Measurements from ENCODE around the gene THBD. TPM values are rescaled to one million over a fixed set of nuclear protein-coding genes. Genes with fewer than 3 reads are reported as not detected.

The THBD gene
- polyA plus RNA-seq, 3 donors, result 7.4 to 194 (median 30.2) TPM

- Histone ChIP-seq H4K20me1 (ENCODE audit: insufficient read depth, low read length) (peaks cover 22% of the 10 kb centered on the region), H3K27me3 (ENCODE audit: control insufficient read depth in 2 of 2, insufficient read depth in 2 of 2, low read length in 2 of 2) (no peaks in the 10 kb centered on the region), H3K9me3 (replicated peaks in 1 of 2; ENCODE audit: control insufficient read depth in 1 of 2, insufficient read depth in 1 of 2, low read length in 2 of 2) (no peaks in the 10 kb centered on the region), H3K79me2 (ENCODE audit: insufficient read depth, low read length) (peaks cover 4% of the 10 kb centered on the region), H3K36me3 (replicated peaks in 1 of 2; ENCODE audit: control insufficient read depth in 1 of 2, insufficient read depth in 2 of 2, low read length in 2 of 2) (peaks cover 17 to 39% of the 10 kb centered on the region in 2 donors), H3K27ac (ENCODE audit: low read depth in 1 of 2, low read length in 2 of 2) (no peak overlapping the region), H3K4me1 (ENCODE audit: control insufficient read depth in 1 of 2, insufficient read depth in 2 of 2, low read length in 2 of 2) (no peaks in the 10 kb centered on the region), H3K4me3 (replicated peaks in 1 of 3; ENCODE audit: low read depth in 2 of 3, low read length in 3 of 3) (no peak overlapping the region), H2AFZ (ENCODE audit: insufficient read depth, low read depth, low read length, poor library complexity, severe bottlenecking) (no peak overlapping the region), H3K4me2 (replicated peaks; ENCODE audit: extremely low read depth, low read length, poor library complexity, severe bottlenecking) (no peak overlapping the region), H3K9ac (ENCODE audit: insufficient read depth, low read length, poor library complexity, severe bottlenecking) (no peak overlapping the region)
- 100% methylated on average over 1 of the region's 4 CpGs for WGBS (ENCODE audit: insufficient coverage)
- no peak for DNase-seq
- Mint-ChIP-seq H3K36me3 (peaks cover 51 to 65% of the 10 kb centered on the region in 2 donors), H3K4me1 (peaks cover 8% of the 10 kb centered on the region), H3K27me3 (ENCODE audit: low read depth in 3 of 3) (peaks cover 0 to 3% (median 0%) of the 10 kb centered on the region in 3 donors), H3K9me3 (peaks cover 0 to 2% (median 0%) of the 10 kb centered on the region in 7 donors), H3K4me3 (no peak overlapping the region), H3K27ac (no peak overlapping the region)
- TF ChIP-seq, protein P1, sequence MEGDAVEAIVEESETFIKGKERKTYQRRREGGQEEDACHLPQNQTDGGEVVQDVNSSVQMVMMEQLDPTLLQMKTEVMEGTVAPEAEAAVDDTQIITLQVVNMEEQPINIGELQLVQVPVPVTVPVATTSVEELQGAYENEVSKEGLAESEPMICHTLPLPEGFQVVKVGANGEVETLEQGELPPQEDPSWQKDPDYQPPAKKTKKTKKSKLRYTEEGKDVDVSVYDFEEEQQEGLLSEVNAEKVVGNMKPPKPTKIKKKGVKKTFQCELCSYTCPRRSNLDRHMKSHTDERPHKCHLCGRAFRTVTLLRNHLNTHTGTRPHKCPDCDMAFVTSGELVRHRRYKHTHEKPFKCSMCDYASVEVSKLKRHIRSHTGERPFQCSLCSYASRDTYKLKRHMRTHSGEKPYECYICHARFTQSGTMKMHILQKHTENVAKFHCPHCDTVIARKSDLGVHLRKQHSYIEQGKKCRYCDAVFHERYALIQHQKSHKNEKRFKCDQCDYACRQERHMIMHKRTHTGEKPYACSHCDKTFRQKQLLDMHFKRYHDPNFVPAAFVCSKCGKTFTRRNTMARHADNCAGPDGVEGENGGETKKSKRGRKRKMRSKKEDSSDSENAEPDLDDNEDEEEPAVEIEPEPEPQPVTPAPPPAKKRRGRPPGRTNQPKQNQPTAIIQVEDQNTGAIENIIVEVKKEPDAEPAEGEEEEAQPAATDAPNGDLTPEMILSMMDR (IDR thresholded peaks at IDR 0.05), result no peak
- intact Hi-C loops (cut with micrococcal nuclease), result no loop called here
These were observed 22.5 kb upstream of the THBD start for GRCh38 chr20:23071996-23072395.

- Histone ChIP-seq H3K9me3 (replicated peaks in 1 of 2; ENCODE audit: control insufficient read depth in 1 of 2, insufficient read depth in 1 of 2, low read length in 2 of 2) (no peaks in the 10 kb centered on the region), H2AFZ (ENCODE audit: insufficient read depth, low read depth, low read length, poor library complexity, severe bottlenecking) (no peak overlapping the region), H3K4me1 (ENCODE audit: control insufficient read depth in 1 of 2, insufficient read depth in 2 of 2, low read length in 2 of 2) (no peaks in the 10 kb centered on the region), H3K27me3 (ENCODE audit: control insufficient read depth in 2 of 2, insufficient read depth in 2 of 2, low read length in 2 of 2) (no peaks in the 10 kb centered on the region), H3K4me3 (replicated peaks in 1 of 3; ENCODE audit: low read depth in 2 of 3, low read length in 3 of 3) (no peak overlapping the region), H4K20me1 (ENCODE audit: insufficient read depth, low read length) (peaks cover 16% of the 10 kb centered on the region), H3K9ac (ENCODE audit: insufficient read depth, low read length, poor library complexity, severe bottlenecking) (no peak overlapping the region), H3K79me2 (ENCODE audit: insufficient read depth, low read length) (no peaks in the 10 kb centered on the region), H3K4me2 (replicated peaks; ENCODE audit: extremely low read depth, low read length, poor library complexity, severe bottlenecking) (no peak overlapping the region), H3K27ac (ENCODE audit: low read depth in 1 of 2, low read length in 2 of 2) (no peak overlapping the region), H3K36me3 (replicated peaks in 1 of 2; ENCODE audit: control insufficient read depth in 1 of 2, insufficient read depth in 2 of 2, low read length in 2 of 2) (peaks cover 17 to 39% of the 10 kb centered on the region in 2 donors)
- TF ChIP-seq, protein P1 (IDR thresholded peaks at IDR 0.05), result no peak
- H3K36me3 Mint-ChIP-seq, result peaks cover 50 to 61% of the 10 kb centered on the region in 2 donors
- H3K9me3 Mint-ChIP-seq, result peaks cover 0 to 2% (median 0%) of the 10 kb centered on the region in 7 donors
- DNase-seq, result no peak
- H3K27ac Mint-ChIP-seq, result peak overlapping the region in 1 of 7 donors; percentile 41
- peaks cover 4% of the 10 kb centered on the region for H3K4me1 Mint-ChIP-seq
- no CpG with 5 or more reads among the region's 3 CpGs for WGBS (ENCODE audit: insufficient coverage)
- no peak overlapping the region for H3K4me3 Mint-ChIP-seq
- intact Hi-C loops (cut with micrococcal nuclease), result no loop called here
- H3K27me3 Mint-ChIP-seq (ENCODE audit: low read depth in 3 of 3), result peaks cover 0 to 2% (median 0%) of the 10 kb centered on the region in 3 donors
These were observed 21.9 kb upstream of the THBD start for GRCh38 chr20:23071398-23071797.

Measured in CD14-positive monocyte (primary cell).